ENCODE measurements around the gene FOXK1. TPM values are rescaled to one million over a fixed set of nuclear protein-coding genes. Genes with fewer than 3 reads are reported as not detected.
"Not testable (repeated sequence)": the region's sequence is repeated elsewhere in the genome, so short reads cannot be mapped to it uniquely, and the experiment has no call there.

The FOXK1 gene
- total RNA-seq, 2 experiments from 2014 or later: 32.0 to 36.2 TPM

DNA sequence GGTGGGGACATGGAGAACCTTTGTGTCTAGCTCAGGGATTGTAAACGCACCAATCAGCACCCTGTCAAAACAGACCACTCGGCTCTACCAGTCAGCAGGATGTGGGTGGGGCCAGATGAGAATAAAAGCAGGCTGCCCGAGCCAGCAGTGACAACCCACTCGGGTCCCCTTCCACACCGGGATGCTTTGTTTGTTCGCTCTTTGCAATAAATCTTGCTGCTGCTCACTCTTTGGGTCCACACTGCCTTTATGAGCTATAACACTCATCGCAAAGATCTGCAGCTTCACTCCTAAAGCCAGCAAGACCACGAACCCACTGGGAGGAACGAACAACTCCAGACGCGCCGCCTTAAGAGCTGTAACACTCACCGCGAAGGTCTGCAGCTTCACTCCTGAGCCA lies 112.1 kb downstream of the FOXK1 start:
- H3K9me3 Mint-ChIP-seq, DNase-seq, H3K4me3 Mint-ChIP-seq, POLR2A ChIA-PET, H3K27me3 Mint-ChIP-seq: not testable (repeated sequence)
- CTCF ChIA-PET: interaction anchor here (0.6 to 3.1 kb wide), 3 partner anchors 10 to 88 kb away, joined by 3 to 20 read pairs (median 4); partner anchors contain the start of gene AP5Z1
- Mint-ChIP-seq H3K4me1 (peaks cover 13% of the 10 kb centered on the region), H3K27ac (peak overlapping the region; percentile 67), H3K36me3 (ENCODE audit: low read depth) (peaks cover 14% of the 10 kb centered on the region)

DNA sequence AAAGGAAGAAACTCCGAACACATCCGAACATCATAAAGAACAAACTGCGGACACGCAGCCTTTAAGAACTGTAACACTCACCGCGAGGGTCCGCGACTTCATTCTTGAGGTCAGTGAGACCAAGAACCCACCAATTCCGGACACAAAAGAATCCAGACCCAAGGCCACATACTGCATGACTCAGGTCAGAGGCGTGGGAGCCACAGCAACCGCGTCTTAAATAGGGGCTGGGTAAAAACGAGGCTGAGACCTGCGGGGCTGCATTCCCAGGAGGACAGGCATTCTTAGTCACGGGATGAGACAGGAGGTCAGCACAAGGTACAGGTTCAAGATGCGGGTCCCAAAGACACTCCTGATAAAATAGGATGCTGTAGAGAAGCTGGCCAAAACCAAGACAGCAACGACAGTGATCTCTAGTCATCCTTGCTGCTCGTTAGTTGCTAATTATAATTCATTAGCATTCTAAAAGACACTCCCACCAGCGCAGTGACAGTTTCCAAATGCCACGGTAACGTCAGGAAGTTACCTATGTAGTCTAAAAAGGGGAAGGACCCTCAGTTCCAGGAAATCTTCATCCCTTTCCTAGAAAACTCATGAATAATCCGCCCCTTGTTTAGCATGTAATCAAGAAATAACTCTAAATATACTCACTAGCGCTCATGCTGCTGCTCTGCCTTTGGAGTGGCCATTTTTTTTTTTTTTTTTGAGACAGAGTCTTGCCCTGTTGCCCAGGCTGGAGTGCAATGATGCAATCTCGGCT lies 112.7 kb downstream of the FOXK1 start:
- POLR2A ChIA-PET: no interaction called here
- no peak overlapping the region for H3K27ac Mint-ChIP-seq
- no peaks in the 10 kb centered on the region for H3K9me3 Mint-ChIP-seq
- peaks cover 13% of the 10 kb centered on the region for H3K4me1 Mint-ChIP-seq
- no peak overlapping the region for H3K4me3 Mint-ChIP-seq
- H3K36me3 Mint-ChIP-seq (ENCODE audit: low read depth): peaks cover 14% of the 10 kb centered on the region
- no peaks in the 10 kb centered on the region for H3K27me3 Mint-ChIP-seq
- CTCF ChIA-PET: interaction anchor here (0.6 to 3.1 kb wide), 5 partner anchors 10 to 312 kb away, joined by 3 to 20 read pairs (median 4); partner anchors contain the start of gene AP5Z1
- DNase-seq: no peak

DNA sequence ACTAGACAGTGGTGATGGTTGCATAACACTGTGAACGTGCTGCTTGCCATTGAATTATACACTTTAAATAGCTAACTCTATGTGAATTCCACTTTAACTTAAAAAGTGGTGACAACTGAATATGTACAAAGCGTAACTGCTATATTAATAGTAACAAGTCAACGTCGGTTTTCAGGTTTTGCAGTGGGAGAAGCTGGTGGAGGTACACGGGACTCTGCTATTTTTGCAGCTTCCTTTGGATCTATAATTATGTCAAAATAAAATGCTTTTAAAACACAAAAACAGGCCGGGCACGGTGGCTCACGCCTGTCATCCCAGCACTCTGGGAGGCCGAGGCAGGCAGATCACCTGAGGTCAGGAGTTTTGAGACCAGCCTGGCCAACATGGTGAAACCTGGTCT lies 114.4 kb downstream of the FOXK1 start:
- no peaks in the 10 kb centered on the region for H3K27me3 Mint-ChIP-seq
- POLR2A ChIA-PET: no interaction called here
- CTCF ChIA-PET: interaction anchor here (0.8 kb wide), 1 partner anchor 289 kb away, joined by 3 read pairs; no protein-coding TSS in a partner anchor
- H3K36me3 Mint-ChIP-seq (ENCODE audit: low read depth): peaks cover 11% of the 10 kb centered on the region
- no peak for DNase-seq
- H3K27ac Mint-ChIP-seq: no peak overlapping the region
- no peaks in the 10 kb centered on the region for H3K9me3 Mint-ChIP-seq
- H3K4me1 Mint-ChIP-seq: peaks cover 12% of the 10 kb centered on the region
- H3K4me3 Mint-ChIP-seq: no peak overlapping the region

DNA sequence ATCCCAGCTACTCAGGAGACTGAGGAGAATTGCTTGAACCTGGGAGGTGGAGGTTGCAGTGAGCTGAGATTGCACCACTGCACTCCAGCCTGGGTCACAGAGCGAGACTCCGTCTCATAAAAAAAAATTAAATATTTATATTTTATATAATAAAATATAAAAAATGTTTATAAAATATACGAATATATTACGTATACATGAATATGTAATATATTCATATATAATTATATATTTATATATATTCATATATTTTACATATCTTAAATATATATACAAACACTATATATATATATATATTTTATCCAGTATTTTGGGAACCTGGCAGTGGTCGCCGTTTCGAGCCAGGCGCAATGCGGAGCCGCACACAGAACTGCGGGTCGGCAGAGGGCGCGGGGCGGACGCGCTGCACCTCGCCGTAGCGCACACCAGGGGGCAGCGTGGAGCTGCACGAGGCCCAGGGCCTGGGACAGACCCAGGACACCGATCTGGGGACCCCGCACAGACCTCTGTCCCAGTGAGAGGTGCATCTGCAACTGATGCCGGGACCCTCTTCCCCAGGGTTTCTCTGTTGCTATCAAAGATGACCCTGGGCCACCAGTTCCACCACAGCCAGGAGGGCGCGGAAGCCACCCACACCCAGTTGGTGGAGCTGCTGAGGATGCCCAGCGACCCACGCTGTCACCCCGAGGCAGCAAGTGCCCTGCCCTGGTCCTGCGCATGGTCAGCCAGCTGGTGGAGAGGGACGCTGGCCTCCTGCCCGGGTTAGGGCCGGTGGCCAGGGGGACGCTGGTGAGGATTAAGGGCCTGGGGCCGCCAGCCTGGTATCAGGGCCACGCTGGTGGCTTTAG lies 116.0 kb downstream of the FOXK1 start:
- peaks cover 8% of the 10 kb centered on the region for H3K4me1 Mint-ChIP-seq
- H3K27me3 Mint-ChIP-seq: no peaks in the 10 kb centered on the region
- CTCF ChIA-PET: interaction anchor here (0.7 to 2.4 kb wide), 7 partner anchors 9 to 288 kb away, joined by 3 to 12 read pairs (median 4); partner anchors contain the start of gene AP5Z1
- peak; percentile 55 for DNase-seq
- POLR2A ChIA-PET: interaction anchor here (1.0 kb wide), 1 partner anchor 287 kb away, joined by 7 read pairs; no protein-coding TSS in a partner anchor
- no peak overlapping the region for H3K4me3 Mint-ChIP-seq
- no peaks in the 10 kb centered on the region for H3K9me3 Mint-ChIP-seq
- peaks cover 6% of the 10 kb centered on the region for H3K36me3 Mint-ChIP-seq (ENCODE audit: low read depth)
- H3K27ac Mint-ChIP-seq: no peak overlapping the region

DNA sequence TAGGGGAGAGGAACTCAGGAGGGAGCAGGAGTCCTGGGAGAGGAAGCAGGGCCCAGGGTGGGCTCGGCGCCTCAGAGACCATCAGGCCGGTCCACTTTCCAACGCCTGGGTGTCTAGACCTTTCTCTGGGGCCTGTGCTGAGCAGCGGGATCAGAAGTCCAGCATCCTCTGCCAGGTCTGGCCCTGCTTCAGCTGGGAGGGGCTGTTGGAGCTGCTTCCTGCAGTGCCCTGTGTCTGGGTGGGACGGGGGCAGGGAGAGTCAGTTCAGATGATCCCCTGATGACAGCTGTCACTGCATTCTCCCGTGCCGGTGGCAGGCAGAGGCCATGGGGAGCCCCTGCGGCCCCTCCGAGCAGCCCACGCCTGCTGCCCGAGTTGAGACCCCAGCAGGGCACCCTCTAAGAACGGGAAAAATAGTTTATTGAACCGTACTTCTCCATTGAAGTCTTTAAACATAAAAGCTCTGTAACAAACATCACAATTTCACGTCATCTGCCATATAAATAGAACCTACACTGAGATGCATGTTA lies 116.7 kb downstream of the FOXK1 start:
- H3K4me3 Mint-ChIP-seq: no peak overlapping the region
- no peaks in the 10 kb centered on the region for H3K9me3 Mint-ChIP-seq
- H3K27me3 Mint-ChIP-seq: no peaks in the 10 kb centered on the region
- H3K27ac Mint-ChIP-seq: no peak overlapping the region
- POLR2A ChIA-PET: interaction anchor here (1.0 kb wide), 1 partner anchor 287 kb away, joined by 7 read pairs; no protein-coding TSS in a partner anchor
- peaks cover 6% of the 10 kb centered on the region for H3K36me3 Mint-ChIP-seq (ENCODE audit: low read depth)
- no peak for DNase-seq
- CTCF ChIA-PET: interaction anchor here (0.7 to 2.4 kb wide), 6 partner anchors 9 to 287 kb away, joined by 3 to 12 read pairs (median 4); partner anchors contain the start of gene AP5Z1
- H3K4me1 Mint-ChIP-seq: peaks cover 6% of the 10 kb centered on the region

DNA sequence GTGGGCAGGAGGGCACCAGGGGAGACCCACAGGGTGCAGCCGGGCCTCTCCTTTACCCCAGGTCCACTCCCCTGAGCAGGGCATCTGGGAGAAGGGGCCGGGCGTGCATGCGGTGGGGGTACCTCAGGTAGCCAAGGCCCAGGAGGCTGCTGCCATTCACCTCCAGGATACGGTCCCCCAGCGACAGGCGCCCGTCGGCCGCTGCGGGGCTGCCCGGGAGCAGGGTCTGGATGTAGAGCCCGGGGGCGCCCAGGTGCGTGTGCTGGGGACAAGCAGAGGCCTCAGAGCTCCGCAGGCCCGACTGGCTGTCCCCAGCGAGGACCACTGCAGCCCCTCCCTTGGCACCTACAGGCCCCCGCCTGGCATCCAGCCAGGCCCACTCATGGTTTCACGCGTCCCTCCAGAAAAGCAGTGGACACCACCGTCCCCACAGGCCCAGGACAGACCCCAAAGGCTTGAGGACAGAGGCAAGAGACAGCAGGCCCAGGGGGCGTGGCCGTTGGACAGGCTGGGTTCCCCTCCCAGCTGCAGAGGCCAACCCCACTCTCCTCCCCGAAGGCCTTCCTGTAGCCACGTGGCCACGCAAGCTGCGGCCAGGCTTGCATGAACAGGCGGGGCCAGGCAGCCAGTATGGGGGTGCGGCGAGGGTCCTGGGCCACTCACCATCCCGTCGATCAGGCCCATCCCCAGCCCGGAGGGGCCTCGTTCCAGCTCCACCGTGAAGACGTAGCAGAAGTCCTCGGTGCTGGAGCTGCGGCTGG lies 117.6 kb downstream of the FOXK1 start:
- DNase-seq: no peak
- Mint-ChIP-seq H3K27ac (no peak overlapping the region), H3K27me3 (no peaks in the 10 kb centered on the region), H3K9me3 (no peaks in the 10 kb centered on the region), H3K4me1 (no peaks in the 10 kb centered on the region), H3K4me3 (no peak overlapping the region), H3K36me3 (ENCODE audit: low read depth) (no peaks in the 10 kb centered on the region)
- POLR2A ChIA-PET: no interaction called here
- CTCF ChIA-PET: interaction anchor here (0.6 kb wide), 1 partner anchor 1417 kb away, joined by 4 read pairs; no protein-coding TSS in a partner anchor

DNA sequence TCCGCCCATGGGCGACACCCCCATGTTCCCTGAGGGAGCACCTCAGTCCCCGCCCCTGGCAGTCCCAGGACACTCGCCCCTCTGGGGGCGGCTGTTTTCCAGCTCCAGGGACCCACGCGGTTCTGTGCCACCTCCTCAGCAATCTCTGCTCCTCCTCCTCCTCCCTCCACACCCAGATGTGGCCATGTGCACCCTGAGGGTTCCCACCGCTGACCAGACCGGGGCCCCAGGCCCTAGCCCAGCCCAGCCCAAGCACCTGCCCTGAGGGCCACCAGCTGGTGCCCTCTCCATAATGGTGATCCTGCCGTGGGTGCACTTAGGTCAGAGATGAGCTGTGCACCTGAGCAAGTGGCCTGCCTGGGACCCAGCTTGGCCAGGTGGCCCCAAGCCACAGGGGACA lies 118.4 kb downstream of the FOXK1 start:
- Mint-ChIP-seq H3K27ac (no peak overlapping the region), H3K4me3 (no peak overlapping the region), H3K9me3 (no peaks in the 10 kb centered on the region), H3K4me1 (no peaks in the 10 kb centered on the region), H3K27me3 (no peaks in the 10 kb centered on the region), H3K36me3 (ENCODE audit: low read depth) (no peaks in the 10 kb centered on the region)
- POLR2A ChIA-PET: no interaction called here
- CTCF ChIA-PET: interaction anchor here (0.6 to 1.4 kb wide), 2 partner anchors 15 to 1416 kb away, joined by 3 to 4 read pairs; no protein-coding TSS in a partner anchor
- DNase-seq: no peak

DNA sequence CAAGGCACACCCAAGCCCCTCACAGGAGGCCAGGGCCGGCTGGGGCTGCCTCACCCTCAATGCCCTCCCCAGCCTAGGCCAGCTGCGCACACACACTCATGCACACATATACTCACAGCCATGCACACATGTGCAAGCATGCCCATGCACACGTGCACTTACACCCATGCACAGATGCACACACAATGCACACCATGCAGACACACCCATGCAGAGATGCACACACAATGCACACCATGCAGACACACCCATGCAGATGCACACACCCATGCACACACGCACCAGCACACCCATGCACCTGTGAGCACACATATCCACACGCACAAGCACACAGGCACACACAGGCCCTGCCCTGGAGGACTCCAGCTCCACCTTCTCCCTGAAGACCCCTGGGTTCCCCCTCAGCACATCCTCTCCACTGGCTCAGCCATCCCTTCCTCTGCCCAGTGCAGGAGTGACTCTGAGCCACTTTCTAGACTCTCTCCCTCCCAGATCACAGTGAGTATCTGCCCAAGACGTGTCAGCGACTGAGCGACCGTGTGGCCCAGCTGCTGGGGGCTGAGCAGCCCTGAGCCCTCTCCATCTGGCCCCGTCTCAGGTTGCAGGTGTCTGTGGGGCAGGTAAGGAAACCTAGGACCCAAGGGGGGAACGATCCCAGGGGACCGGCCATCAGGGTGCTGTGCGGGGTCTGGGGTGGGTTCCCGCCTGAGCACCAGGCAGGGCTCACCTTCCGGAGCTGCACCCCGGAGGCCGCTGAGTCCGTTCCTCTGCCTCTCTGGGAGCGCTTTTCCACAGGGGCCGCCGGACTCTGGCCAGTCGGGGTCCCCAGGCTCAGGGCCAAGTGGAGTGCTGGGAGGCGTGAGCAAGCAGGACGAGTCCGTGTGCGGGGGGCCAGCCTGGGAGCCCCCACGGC lies 119.1 kb downstream of the FOXK1 start:
- H3K27ac Mint-ChIP-seq: no peak overlapping the region
- POLR2A ChIA-PET: no interaction called here

DNA sequence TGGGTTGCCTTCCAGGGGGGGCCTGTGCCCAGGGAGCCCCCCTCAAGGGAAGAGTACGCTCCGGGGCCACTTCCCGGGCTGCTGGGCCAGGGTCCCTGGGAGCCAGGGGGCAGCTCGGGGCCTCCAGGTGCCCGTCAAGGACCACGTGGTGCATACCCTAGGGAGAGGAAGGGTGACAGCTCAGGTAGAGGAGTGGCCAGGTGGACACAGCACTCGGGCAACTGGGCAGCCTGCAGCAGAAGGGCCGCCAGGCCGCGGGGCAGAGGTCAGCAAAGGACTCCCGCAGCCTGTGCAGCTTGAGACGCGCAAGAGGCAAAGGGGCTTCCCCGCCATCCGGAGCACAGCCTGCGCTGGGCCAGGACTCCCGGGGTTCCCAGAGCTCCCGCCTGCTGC lies 119.7 kb downstream of the FOXK1 start:
- Mint-ChIP-seq H3K27ac (no peak overlapping the region), H3K4me1 (no peaks in the 10 kb centered on the region), H3K27me3 (peaks cover 5% of the 10 kb centered on the region), H3K4me3 (no peak overlapping the region), H3K36me3 (ENCODE audit: low read depth) (no peaks in the 10 kb centered on the region), H3K9me3 (no peaks in the 10 kb centered on the region)
- POLR2A ChIA-PET: no interaction called here
- no peak for DNase-seq
- CTCF ChIA-PET: interaction anchor here (0.6 to 1.4 kb wide), 3 partner anchors 17 to 283 kb away, joined by 3 to 4 read pairs (median 4); no protein-coding TSS in a partner anchor

More for the DNA sequence above, 119.1 kb downstream of the FOXK1 start:
- Mint-ChIP-seq H3K9me3 (no peaks in the 10 kb centered on the region), H3K4me3 (no peak overlapping the region), H3K36me3 (ENCODE audit: low read depth) (no peaks in the 10 kb centered on the region), H3K27me3 (no peaks in the 10 kb centered on the region), H3K4me1 (no peaks in the 10 kb centered on the region)
- no peak for DNase-seq
- CTCF ChIA-PET: interaction anchor here (0.6 to 1.4 kb wide), 3 partner anchors 16 to 284 kb away, joined by 3 to 4 read pairs (median 4); no protein-coding TSS in a partner anchor

DNA sequence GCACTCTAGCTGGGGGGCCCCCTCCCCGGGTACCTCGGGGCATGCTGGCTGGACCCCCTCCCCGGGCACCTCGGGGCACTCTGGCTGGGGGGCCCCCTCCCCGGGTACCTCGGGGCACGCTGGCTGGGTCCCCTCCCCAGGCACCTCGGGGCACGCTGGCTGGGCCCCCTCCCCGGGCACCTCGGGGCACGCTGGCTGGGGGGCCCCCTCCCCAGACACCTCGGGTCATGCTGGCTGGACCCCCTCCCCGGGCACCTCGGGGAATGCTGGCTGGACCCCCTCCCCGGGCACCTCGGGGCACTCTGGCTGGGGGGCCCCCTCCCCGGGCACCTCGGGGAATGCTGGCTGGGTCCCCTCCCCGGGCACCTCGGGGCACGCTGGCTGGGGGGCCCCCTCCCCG lies 120.5 kb downstream of the FOXK1 start:
- POLR2A ChIA-PET, CTCF ChIA-PET: not testable (repeated sequence)

DNA sequence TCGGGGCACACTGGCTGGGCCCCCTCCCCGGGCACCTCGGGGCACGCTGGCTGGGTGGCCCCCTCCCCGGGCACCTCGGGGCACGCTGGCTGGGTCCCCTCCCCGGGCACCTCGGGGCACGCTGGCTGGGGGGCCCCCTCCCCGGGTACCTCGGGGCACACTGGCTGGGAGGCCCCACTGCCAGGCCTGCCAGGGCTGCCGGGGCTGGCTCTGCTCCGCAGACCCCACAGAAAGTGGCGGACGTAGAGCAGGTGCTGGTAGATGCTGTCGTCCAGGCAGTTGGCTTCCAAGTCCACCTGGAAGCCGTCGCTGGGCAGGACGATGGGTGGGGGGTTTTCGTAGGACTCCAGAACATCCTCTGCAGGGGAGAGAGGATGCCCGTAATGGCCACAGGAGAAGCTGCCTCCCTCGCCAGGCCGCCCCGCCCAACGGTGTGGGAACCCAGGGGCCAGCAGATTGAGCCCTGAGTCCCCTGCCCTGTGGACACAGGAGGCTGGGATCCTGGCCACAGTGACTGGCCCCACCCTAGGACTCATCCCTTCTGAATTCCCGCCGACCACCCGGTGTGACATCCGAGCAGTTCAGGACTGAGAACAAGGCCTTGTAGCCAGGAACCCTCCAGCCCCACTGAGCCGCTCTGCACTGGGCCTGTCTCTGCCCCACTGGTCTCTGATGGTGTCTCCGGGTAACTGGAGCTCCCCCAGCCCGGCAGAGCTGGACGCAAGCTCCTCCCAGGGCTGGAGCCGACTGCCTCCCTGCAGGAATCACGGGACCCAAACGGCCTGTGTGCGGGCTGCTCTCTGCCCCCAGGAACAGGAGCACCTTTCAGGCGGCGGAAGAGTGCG lies 121.5 kb downstream of the FOXK1 start:
- no peak overlapping the region for H3K27ac Mint-ChIP-seq
- H3K9me3 Mint-ChIP-seq: no peaks in the 10 kb centered on the region
- CTCF ChIA-PET: no interaction called here

More for the DNA sequence above, 120.5 kb downstream of the FOXK1 start:
- H3K36me3 Mint-ChIP-seq (ENCODE audit: low read depth); H3K4me3 Mint-ChIP-seq; DNase-seq; H3K4me1 Mint-ChIP-seq; H3K27me3 Mint-ChIP-seq; H3K9me3 Mint-ChIP-seq; H3K27ac Mint-ChIP-seq: not testable (repeated sequence)

More for the DNA sequence above, 121.5 kb downstream of the FOXK1 start:
- Mint-ChIP-seq H3K4me3 (no peak overlapping the region), H3K36me3 (ENCODE audit: low read depth) (no peaks in the 10 kb centered on the region), H3K27me3 (peaks cover 16% of the 10 kb centered on the region), H3K4me1 (no peaks in the 10 kb centered on the region)
- DNase-seq: no peak
- POLR2A ChIA-PET: no interaction called here
